Loucy (cell line): ENCODE measurements around the gene CRACR2A.

Source experiments
- CTCF ChIP-seq: fragments of 200-600 bp; sonication (generic); conservative IDR thresholded peaks from 2 replicates; pipeline ENCODE4 v1.5.1; 2014; ENCODE audit warnings: mild to moderate bottlenecking, antibody characterized with exemption, low read length
- EZH2phosphoT487 ChIP-seq: fragments of 200-600 bp; IDR thresholded peaks from 2 replicates; pipeline ENCODE4 v1.6.1; 2018; ENCODE audit warnings: antibody characterized with exemption, mild to moderate bottlenecking, moderate library complexity, borderline replicate concordance

- TF ChIP-seq CTCF (peak; percentile 24; the same call in 1 of the 2 replicates), EZH2phosphoT487 (no peak)
These were observed 120.7 kb downstream of the CRACR2A start for GRCh38 chr12:3632256-3632655.
